HG03520 (cell line): Measurements from ENCODE around the gene SLC43A1.
"Not testable (repeated sequence)": the region's sequence is repeated elsewhere in the genome, so short reads cannot be mapped to it uniquely, and the experiment has no call there.

Experiments
- ATAC-seq: cut with Tn5 transposase; IDR thresholded peaks from one replicate; pipeline ENCODE4 v1.9.1; 2021; ENCODE audit warnings: mild to moderate bottlenecking, moderate library complexity; ENCODE audit not compliant: unreplicated experiment

Gene SLC43A1

GRCh38 chr11:57461841-57462489 is 53.5 kb downstream of the SLC43A1 start:
- no peak for ATAC-seq

GRCh38 chr11:57460758-57461749 is 54.4 kb downstream of the SLC43A1 start:
- peak; percentile 5 for ATAC-seq

- peak; percentile 41 for ATAC-seq
These were observed 55.3 kb downstream of the SLC43A1 start, which contains the start of gene RTN4RL2 for GRCh38 chr11:57460022-57460757. TSS of gene RTN4RL2 (plus strand) at chr11:57460528. CDS start at chr11:57460866, 338 bp downstream.

GRCh38 chr11:57459164-57460021 is 56.1 kb downstream of the SLC43A1 start:
- no peak for ATAC-seq

GRCh38 chr11:57458410-57459163 is 56.9 kb downstream of the SLC43A1 start:
- no peak for ATAC-seq

- ATAC-seq: no peak
These were observed 57.5 kb downstream of the SLC43A1 start for GRCh38 chr11:57458060-57458409.

- no peak for ATAC-seq
These were observed 57.9 kb downstream of the SLC43A1 start for GRCh38 chr11:57457643-57458023.

- ATAC-seq: no peak
These were observed 58.4 kb downstream of the SLC43A1 start for GRCh38 chr11:57456960-57457642.

GRCh38 chr11:57453543-57454177 is 61.8 kb downstream of the SLC43A1 start:
- no peak for ATAC-seq

GRCh38 chr11:57446055-57446454 is 69.4 kb downstream of the SLC43A1 start:
- ATAC-seq: no peak

GRCh38 chr11:57445122-57445394 is 70.4 kb downstream of the SLC43A1 start:
- not testable (repeated sequence) for ATAC-seq

GRCh38 chr11:57444362-57445121 is 71.0 kb downstream of the SLC43A1 start:
- no peak for ATAC-seq

- ATAC-seq: no peak
These were observed 74.6 kb downstream of the SLC43A1 start for GRCh38 chr11:57440744-57441414.

- ATAC-seq: no peak
These were observed 75.7 kb downstream of the SLC43A1 start for GRCh38 chr11:57439786-57440185.

GRCh38 chr11:57438345-57439285 is 76.9 kb downstream of the SLC43A1 start:
- ATAC-seq: no peak

- no peak for ATAC-seq
These were observed 79.5 kb downstream of the SLC43A1 start for GRCh38 chr11:57436031-57436430.
